Upper lobe of right lung (tissue), 1 donor: ENCODE results near the gene CABLES1. TPM values are rescaled to one million over a fixed set of nuclear protein-coding genes. Genes with fewer than 3 reads are reported as not detected.
A peak's percentile ranks its signal among the peaks of the same experiment; 100 is the strongest.

ENCODE experiments used
- ATAC-seq: fragments of 200-7000 bp; cut with Tn5 transposase; one replicate; pipeline ENCODE4 v1.9.1; 2020; ENCODE audit warnings: mild to moderate bottlenecking, moderate library complexity
- DNase-seq: peaks from one replicate; pipeline ENCODE4 v3.0.0-alpha.2; 2020
- H3K27ac ChIP-seq: fragments of 200-600 bp; one replicate; pipeline ENCODE4 v1.8.0; 2022
- H3K27me3 ChIP-seq: fragments of 200-600 bp; one replicate; pipeline ENCODE4 v1.8.0; 2022; ENCODE audit warnings: mild to moderate bottlenecking
- H3K36me3 ChIP-seq: fragments of 200-600 bp; one replicate; pipeline ENCODE4 v1.8.0; 2022
- H3K4me1 ChIP-seq: fragments of 200-600 bp; one replicate; pipeline ENCODE4 v1.8.0; 2022
- H3K4me3 ChIP-seq: fragments of 200-600 bp; one replicate; pipeline ENCODE4 v1.8.0; 2022; ENCODE audit warnings: mild to moderate bottlenecking
- H3K9me3 ChIP-seq: fragments of 200-600 bp; one replicate; pipeline ENCODE4 v1.8.0; 2022
- CTCF ChIP-seq: fragments of 200-600 bp; IDR thresholded peaks from one replicate; pipeline ENCODE4 v1.8.0; 2022; ENCODE audit warnings: antibody characterized with exemption
- intact Hi-C: fragments of 100-400 bp; cut with DNase I; formaldehyde crosslinking; loops from one replicate; pipeline ENCODE4 v1.11.0; 2022
- total RNA-seq: library from RNA; stranded (reverse); fragmentation: NEBNext Ultra II Directional; extraction: Animal tissue kit (Norgen Biotek cat#: 25700); gene quantifications from one replicate; pipeline ENCODE4 v1.2.1, GENCODE V29; 2021
- donor health status: DM: no; HTN: yes; CAD: no; lungs with severe emphysema.

CABLES1 gene
- total RNA-seq, 1 donor from 2014 or later, result 39.5 TPM

- DNase-seq (peak; percentile 80), ATAC-seq (peak; percentile 46)
- intact Hi-C loops, result loop anchor here (5.0 kb wide), 1 partner anchor 241 kb away; no protein-coding TSS in a partner anchor
- Histone ChIP-seq H3K27ac (peak overlapping the region; percentile 79), H3K4me1 (peaks cover 18% of the 10 kb centered on the region), H3K36me3 (no peaks in the 10 kb centered on the region), H3K27me3 (no peaks in the 10 kb centered on the region), H3K4me3 (peak overlapping the region; percentile 62), H3K9me3 (no peaks in the 10 kb centered on the region)
- no peak for TF ChIP-seq CTCF
Observed at GRCh38 chr18:23136326-23137096, 1.2 kb downstream of the CABLES1 start.

DNA sequence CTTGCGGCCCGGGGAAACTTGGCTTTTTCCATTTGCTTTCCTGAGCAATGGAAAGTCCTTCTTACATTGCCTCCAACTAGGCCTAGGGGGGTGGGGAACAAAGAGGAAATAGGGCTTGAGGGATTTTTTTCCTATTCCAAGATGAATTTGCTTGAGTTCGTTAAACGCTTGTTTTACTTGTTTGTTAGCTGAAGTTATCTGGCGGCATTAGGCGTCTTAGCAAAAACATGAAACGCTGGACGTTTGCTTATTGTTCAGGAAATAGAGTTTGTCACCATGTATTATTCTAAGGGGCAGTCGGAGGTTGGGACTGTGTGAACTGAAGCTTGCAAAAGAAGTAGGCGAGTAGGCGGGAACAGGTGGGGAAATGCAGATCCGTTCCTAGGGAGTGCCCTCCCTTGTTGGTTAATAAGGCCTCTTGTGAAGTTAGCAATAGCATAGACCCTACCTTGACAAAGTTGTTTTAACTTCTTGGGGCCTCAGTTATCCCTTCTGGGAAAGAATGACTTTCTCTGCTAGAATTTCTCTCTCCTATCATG, 1.9 kb downstream of the CABLES1 start:
- no peaks in the 10 kb centered on the region for H3K9me3 ChIP-seq
- peaks cover 25% of the 10 kb centered on the region for H3K4me1 ChIP-seq
- ATAC-seq (peak; percentile 36), DNase-seq (no peak)
- H3K36me3 ChIP-seq, result no peaks in the 10 kb centered on the region
- intact Hi-C loops, result loop anchor here (5.0 kb wide), 1 partner anchor 240 kb away; no protein-coding TSS in a partner anchor
- H3K4me3 ChIP-seq, result peak overlapping the region; percentile 62
- no peaks in the 10 kb centered on the region for H3K27me3 ChIP-seq
- H3K27ac ChIP-seq, result peak overlapping the region; percentile 79
- TF ChIP-seq CTCF, result no peak

DNA sequence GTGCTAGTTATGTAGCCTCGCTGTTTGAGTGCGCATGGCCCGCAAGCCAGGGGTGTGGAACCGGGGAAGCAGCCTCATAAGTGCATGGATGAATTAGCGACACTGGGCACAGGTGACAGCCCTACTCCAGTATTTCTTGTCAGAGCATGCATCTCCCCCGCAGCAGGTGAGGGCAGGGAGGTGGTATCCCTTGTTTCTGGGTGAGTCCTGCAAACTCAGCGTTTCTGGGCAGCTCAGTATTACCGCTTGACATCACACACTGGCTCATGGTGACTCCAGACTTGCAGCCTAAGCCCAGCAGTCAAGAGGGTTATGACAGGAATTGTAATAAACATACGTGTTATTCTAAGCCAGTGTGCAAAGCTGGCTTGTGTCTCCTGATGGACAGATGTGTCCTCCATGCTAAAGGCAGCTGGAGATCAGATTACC, 2.5 kb downstream of the CABLES1 start:
- no peaks in the 10 kb centered on the region for H3K9me3 ChIP-seq
- no peaks in the 10 kb centered on the region for H3K27me3 ChIP-seq
- ATAC-seq (no peak), DNase-seq (no peak)
- peak overlapping the region; percentile 79 for H3K27ac ChIP-seq
- intact Hi-C loops, result loop anchor here (5.0 kb wide), 1 partner anchor 239 kb away; no protein-coding TSS in a partner anchor
- peak overlapping the region; percentile 62 for H3K4me3 ChIP-seq
- no peaks in the 10 kb centered on the region for H3K36me3 ChIP-seq
- peaks cover 31% of the 10 kb centered on the region for H3K4me1 ChIP-seq
- no peak for TF ChIP-seq CTCF

GRCh38 chr18:23138471-23138870, 3.2 kb downstream of the CABLES1 start:
- H3K9me3 ChIP-seq, result no peaks in the 10 kb centered on the region
- TF ChIP-seq CTCF, result no peak
- H3K27me3 ChIP-seq, result no peaks in the 10 kb centered on the region
- H3K4me1 ChIP-seq, result peaks cover 38% of the 10 kb centered on the region
- no peak overlapping the region for H3K27ac ChIP-seq
- DNase-seq, result peak; percentile 75
- H3K4me3 ChIP-seq, result peak overlapping the region; percentile 62
- peak; percentile 46 for ATAC-seq
- H3K36me3 ChIP-seq, result no peaks in the 10 kb centered on the region
- intact Hi-C loops, result loop anchor here (5.0 kb wide), 1 partner anchor 239 kb away; no protein-coding TSS in a partner anchor

DNA sequence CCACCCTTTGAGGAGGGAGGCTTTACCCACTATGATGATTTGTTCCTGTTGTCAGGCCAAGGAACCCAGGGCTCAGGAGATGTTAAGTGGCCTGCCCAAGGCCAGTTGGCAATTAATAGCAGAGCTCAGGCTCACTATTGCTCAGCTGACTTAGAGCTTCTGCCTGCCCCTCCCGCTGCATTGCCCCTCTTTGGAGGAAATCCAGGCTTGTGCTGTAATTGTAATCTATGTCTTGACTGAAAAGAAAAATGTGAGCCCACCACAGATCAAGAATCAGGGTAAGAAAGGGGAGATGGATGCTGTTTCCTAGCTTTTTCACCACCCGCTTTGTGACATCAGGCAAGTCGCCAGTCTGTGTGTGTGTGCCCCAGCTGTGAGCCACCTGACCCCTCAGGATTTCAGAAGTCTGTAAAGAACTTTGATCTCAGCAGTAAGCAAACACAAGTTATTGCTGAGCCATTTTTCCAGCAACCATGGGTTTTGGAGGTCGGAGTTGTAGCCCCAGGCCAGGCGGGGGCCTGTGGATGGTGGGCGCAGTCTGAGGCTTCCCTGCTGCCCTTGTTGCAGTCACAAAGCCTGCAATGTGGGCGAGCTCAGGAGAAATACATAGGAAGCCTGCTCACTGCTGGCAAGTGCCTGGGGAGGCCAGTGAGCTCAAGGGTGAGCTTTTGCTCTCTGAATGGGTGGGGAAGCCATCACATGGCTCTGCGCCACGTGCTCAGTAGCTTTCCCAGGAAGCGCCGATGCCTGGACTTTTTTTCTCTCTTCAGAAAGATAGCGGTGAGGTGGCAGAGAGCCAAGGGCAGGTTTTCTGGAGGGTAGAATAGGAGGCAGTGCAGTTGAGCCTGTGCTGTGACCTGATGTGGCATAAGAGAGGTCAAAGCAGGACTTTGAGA, 6.1 kb downstream of the CABLES1 start:
- no peak overlapping the region for H3K4me3 ChIP-seq
- H3K9me3 ChIP-seq, result no peaks in the 10 kb centered on the region
- no peaks in the 10 kb centered on the region for H3K27me3 ChIP-seq
- ATAC-seq (peak; percentile 2), DNase-seq (no peak)
- H3K27ac ChIP-seq, result peak overlapping the region; percentile 75
- peaks cover 41% of the 10 kb centered on the region for H3K4me1 ChIP-seq
- intact Hi-C loops, result no loop called here
- H3K36me3 ChIP-seq, result no peaks in the 10 kb centered on the region
- TF ChIP-seq CTCF, result no peak
